ENCODE results near the gene VASP. TPM values are rescaled to one million over a fixed set of nuclear protein-coding genes. Genes with fewer than 3 reads are reported as not detected.

Gene VASP
- total and polyA plus RNA-seq, 2 of the 13 experiments (the other 11 are each of a cell fraction or from before 2014, with no cell fraction given): 41.8 to 67.1 TPM

DNA sequence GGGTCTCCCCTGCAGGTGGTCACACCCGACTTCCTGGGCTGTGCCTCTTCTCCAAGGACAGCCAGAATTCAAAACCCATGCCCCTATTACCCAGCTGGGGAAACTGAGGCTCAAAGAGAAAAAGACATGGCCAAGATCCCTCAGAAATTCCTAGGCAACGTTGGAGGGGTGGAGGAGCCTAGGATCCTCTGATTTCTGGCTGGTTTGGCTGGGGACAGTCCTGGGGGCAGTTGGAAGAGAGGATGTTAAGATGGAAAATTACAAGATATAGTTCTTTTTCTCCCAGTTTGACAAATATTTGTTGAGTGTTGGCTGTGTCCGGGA, 2.4 kb downstream of the VASP start (continued):
- TF ChIP-seq ZNF589 (CRISPR knock-in tag; conservative IDR thresholded peaks at IDR 0.05): no peak
- TF ChIP-seq SP1 (IDR thresholded peaks at IDR 0.05): no peak
- no peak for TF ChIP-seq SP1 (CRISPR knock-in tag; IDR thresholded peaks at IDR 0.05)
- no peak for TF ChIP-seq JUND (CRISPR knock-in tag; IDR thresholded peaks at IDR 0.05)
- TF ChIP-seq ZBTB38 (CRISPR knock-in tag; IDR thresholded peaks at IDR 0.05): no peak
- TF ChIP-seq, protein P1, sequence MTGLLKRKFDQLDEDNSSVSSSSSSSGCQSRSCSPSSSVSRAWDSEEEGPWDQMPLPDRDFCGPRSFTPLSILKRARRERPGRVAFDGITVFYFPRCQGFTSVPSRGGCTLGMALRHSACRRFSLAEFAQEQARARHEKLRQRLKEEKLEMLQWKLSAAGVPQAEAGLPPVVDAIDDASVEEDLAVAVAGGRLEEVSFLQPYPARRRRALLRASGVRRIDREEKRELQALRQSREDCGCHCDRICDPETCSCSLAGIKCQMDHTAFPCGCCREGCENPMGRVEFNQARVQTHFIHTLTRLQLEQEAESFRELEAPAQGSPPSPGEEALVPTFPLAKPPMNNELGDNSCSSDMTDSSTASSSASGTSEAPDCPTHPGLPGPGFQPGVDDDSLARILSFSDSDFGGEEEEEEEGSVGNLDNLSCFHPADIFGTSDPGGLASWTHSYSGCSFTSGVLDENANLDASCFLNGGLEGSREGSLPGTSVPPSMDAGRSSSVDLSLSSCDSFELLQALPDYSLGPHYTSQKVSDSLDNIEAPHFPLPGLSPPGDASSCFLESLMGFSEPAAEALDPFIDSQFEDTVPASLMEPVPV (CRISPR knock-in tag; IDR thresholded peaks at IDR 0.05): no peak
- no peak for TF ChIP-seq SP2 (CRISPR knock-in tag; IDR thresholded peaks at IDR 0.05)
- no peak for TF ChIP-seq ERF (CRISPR knock-in tag; IDR thresholded peaks at IDR 0.05)
- TF ChIP-seq KDM5B (CRISPR knock-in tag; IDR thresholded peaks at IDR 0.05; ENCODE audit: borderline replicate concordance): no peak
- no peak for TF ChIP-seq ZNF550 (CRISPR knock-in tag; IDR thresholded peaks at IDR 0.05; ENCODE audit: borderline replicate concordance)
- no peak for TF ChIP-seq ZNF775 (CRISPR knock-in tag; IDR thresholded peaks at IDR 0.05; ENCODE audit: borderline replicate concordance)
- TF ChIP-seq EP300 (IDR thresholded peaks at IDR 0.05; ENCODE audit: low read depth in 2 of 2, low read length in 2 of 2): no peak
- no peak for TF ChIP-seq EP300 (CRISPR knock-in tag; IDR thresholded peaks at IDR 0.05; ENCODE audit: borderline replicate concordance)
- no peak for TF ChIP-seq FOXJ3 (CRISPR knock-in tag; IDR thresholded peaks at IDR 0.05; ENCODE audit: borderline replicate concordance)
- no peak for TF ChIP-seq ZNF230 (CRISPR knock-in tag; IDR thresholded peaks at IDR 0.05)
- TF ChIP-seq, protein P2, sequence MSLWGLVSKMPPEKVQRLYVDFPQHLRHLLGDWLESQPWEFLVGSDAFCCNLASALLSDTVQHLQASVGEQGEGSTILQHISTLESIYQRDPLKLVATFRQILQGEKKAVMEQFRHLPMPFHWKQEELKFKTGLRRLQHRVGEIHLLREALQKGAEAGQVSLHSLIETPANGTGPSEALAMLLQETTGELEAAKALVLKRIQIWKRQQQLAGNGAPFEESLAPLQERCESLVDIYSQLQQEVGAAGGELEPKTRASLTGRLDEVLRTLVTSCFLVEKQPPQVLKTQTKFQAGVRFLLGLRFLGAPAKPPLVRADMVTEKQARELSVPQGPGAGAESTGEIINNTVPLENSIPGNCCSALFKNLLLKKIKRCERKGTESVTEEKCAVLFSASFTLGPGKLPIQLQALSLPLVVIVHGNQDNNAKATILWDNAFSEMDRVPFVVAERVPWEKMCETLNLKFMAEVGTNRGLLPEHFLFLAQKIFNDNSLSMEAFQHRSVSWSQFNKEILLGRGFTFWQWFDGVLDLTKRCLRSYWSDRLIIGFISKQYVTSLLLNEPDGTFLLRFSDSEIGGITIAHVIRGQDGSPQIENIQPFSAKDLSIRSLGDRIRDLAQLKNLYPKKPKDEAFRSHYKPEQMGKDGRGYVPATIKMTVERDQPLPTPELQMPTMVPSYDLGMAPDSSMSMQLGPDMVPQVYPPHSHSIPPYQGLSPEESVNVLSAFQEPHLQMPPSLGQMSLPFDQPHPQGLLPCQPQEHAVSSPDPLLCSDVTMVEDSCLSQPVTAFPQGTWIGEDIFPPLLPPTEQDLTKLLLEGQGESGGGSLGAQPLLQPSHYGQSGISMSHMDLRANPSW (CRISPR knock-in tag; IDR thresholded peaks at IDR 0.05; ENCODE audit: borderline replicate concordance): no peak
- TF ChIP-seq, protein P3, sequence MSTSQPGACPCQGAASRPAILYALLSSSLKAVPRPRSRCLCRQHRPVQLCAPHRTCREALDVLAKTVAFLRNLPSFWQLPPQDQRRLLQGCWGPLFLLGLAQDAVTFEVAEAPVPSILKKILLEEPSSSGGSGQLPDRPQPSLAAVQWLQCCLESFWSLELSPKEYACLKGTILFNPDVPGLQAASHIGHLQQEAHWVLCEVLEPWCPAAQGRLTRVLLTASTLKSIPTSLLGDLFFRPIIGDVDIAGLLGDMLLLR (CRISPR knock-in tag; IDR thresholded peaks at IDR 0.05): no peak
- TF ChIP-seq, protein P4, sequence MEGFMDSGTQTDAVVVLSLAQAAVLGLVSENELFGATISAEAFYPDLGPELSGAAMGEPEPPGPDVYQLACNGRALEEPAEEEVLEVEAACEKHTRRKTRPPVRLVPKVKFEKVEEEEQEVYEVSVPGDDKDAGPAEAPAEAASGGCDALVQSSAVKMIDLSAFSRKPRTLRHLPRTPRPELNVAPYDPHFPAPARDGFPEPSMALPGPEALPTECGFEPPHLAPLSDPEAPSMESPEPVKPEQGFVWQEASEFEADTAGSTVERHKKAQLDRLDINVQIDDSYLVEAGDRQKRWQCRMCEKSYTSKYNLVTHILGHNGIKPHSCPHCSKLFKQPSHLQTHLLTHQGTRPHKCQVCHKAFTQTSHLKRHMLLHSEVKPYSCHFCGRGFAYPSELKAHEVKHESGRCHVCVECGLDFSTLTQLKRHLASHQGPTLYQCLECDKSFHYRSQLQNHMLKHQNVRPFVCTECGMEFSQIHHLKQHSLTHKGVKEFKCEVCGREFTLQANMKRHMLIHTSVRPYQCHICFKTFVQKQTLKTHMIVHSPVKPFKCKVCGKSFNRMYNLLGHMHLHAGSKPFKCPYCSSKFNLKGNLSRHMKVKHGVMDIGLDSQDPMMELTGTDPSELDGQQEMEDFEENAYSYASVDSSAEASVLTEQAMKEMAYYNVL (CRISPR knock-in tag; IDR thresholded peaks at IDR 0.05; ENCODE audit: borderline replicate concordance): 0 out of 2 replicates have a peak, but pooled peaks have one; percentile 43
- TF ChIP-seq RFXANK (CRISPR knock-in tag; IDR thresholded peaks at IDR 0.05): no peak
- TF ChIP-seq ZNF317 (CRISPR knock-in tag; IDR thresholded peaks at IDR 0.05): no peak
- TF ChIP-seq SMAD3 (CRISPR knock-in tag; IDR thresholded peaks at IDR 0.05): no peak
- TF ChIP-seq MLLT10 (CRISPR knock-in tag; IDR thresholded peaks at IDR 0.05): no peak
- TF ChIP-seq ZC3H13 (CRISPR knock-in tag; IDR thresholded peaks at IDR 0.05): 0 out of 2 replicates have a peak, but pooled peaks have one; percentile 20
